ENCODE results near the gene TMSB10.
"Not testable (repeated sequence)": the region's sequence is repeated elsewhere in the genome, so short reads cannot be mapped to it uniquely, and the experiment has no call there.

TMSB10 gene

DNA sequence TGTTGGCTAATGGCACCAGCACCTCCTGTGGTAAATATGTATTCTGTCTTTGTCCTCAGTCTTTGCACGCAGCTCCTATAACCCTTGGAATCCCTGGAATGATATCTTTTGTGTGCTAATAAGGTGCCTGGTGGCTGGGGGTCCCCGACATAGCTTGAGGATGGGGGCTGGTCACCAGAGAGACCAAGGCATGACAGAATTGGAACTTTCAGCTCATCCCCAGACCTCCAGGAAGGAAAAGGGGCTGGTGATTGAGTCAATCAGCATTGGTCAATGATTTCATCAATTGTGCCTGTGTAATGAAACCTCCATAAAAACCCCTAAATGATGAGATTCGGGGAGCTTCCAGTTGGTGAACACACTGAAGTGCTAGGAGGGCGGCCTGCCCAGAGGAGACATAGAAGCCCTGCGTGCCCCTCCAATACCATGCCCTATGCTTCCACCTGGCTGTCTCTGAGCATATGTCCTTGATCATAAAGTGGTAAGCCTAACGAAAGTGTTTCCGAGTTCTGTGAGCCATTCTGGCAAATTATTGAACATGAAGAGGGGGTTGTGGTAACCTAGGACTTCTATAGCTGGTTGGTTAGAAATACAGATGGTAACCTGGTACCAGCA lies 38.9 kb downstream of the TMSB10 start:
- POLR2A ChIA-PET = no interaction called here
- no peak for DNase-seq (ENCODE audit: extremely low spot score)
- CTCF ChIA-PET = no interaction called here
- TF ChIP-seq TARDBP (IDR thresholded peaks at IDR 0.05) = no peak
- TF ChIP-seq SUZ12 (IDR thresholded peaks at IDR 0.05) = no peak
- TF ChIP-seq FOXK2 (IDR thresholded peaks at IDR 0.05) = no peak
- TF ChIP-seq FOXA1 (IDR thresholded peaks at IDR 0.05) = no peak
- no peak for TF ChIP-seq ELF4 (IDR thresholded peaks at IDR 0.05)
- no peak for TF ChIP-seq FOXM1 (IDR thresholded peaks at IDR 0.05; ENCODE audit: borderline replicate concordance)
- no peak for TF ChIP-seq NFRKB (IDR thresholded peaks at IDR 0.05)
- no peak for TF ChIP-seq ARNT (IDR thresholded peaks at IDR 0.05)
- TF ChIP-seq LEF1 (IDR thresholded peaks at IDR 0.05; ENCODE audit: borderline replicate concordance) = no peak
- no peak for TF ChIP-seq HDGF (IDR thresholded peaks at IDR 0.05; ENCODE audit: borderline replicate concordance)
- TF ChIP-seq ZNF384 (IDR thresholded peaks at IDR 0.05) = no peak

GRCh38 chr2:84945838-84946203 lies 40.4 kb downstream of the TMSB10 start:
- POLR2A ChIA-PET = interaction anchor here (0.8 kb wide), 1 partner anchor 13 kb away, joined by 5 read pairs; no protein-coding TSS in a partner anchor
- CTCF ChIA-PET = not testable (repeated sequence)

GRCh38 chr2:84946204-84947009 lies 41.0 kb downstream of the TMSB10 start:
- TF ChIP-seq LEF1 (IDR thresholded peaks at IDR 0.05; ENCODE audit: borderline replicate concordance) (no peak), TARDBP (IDR thresholded peaks at IDR 0.05) (no peak), SUZ12 (IDR thresholded peaks at IDR 0.05) (no peak), FOXM1 (IDR thresholded peaks at IDR 0.05; ENCODE audit: borderline replicate concordance) (no peak), HDGF (IDR thresholded peaks at IDR 0.05; ENCODE audit: borderline replicate concordance) (no peak), FOXA1 (IDR thresholded peaks at IDR 0.05) (no peak), FOXK2 (IDR thresholded peaks at IDR 0.05) (no peak), NFRKB (IDR thresholded peaks at IDR 0.05) (no peak), SP1 (IDR thresholded peaks at IDR 0.05) (no peak), ELF4 (IDR thresholded peaks at IDR 0.05) (no peak), CTBP1 (IDR thresholded peaks at IDR 0.05; ENCODE audit: borderline replicate concordance) (no peak), L3MBTL2 (conservative IDR thresholded peaks at IDR 0.05) (no peak), ARNT (IDR thresholded peaks at IDR 0.05) (no peak), BHLHE40 (IDR thresholded peaks at IDR 0.05; ENCODE audit: borderline replicate concordance) (no peak), ZNF384 (IDR thresholded peaks at IDR 0.05) (no peak)
- TF ChIP-seq, protein P1, sequence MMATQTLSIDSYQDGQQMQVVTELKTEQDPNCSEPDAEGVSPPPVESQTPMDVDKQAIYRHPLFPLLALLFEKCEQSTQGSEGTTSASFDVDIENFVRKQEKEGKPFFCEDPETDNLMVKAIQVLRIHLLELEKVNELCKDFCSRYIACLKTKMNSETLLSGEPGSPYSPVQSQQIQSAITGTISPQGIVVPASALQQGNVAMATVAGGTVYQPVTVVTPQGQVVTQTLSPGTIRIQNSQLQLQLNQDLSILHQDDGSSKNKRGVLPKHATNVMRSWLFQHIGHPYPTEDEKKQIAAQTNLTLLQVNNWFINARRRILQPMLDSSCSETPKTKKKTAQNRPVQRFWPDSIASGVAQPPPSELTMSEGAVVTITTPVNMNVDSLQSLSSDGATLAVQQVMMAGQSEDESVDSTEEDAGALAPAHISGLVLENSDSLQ (IDR thresholded peaks at IDR 0.05) = no peak
- POLR2A ChIA-PET = interaction anchor here (0.8 kb wide), 1 partner anchor 12 kb away, joined by 5 read pairs; no protein-coding TSS in a partner anchor
- CTCF ChIA-PET = no interaction called here
- no peak for DNase-seq (ENCODE audit: extremely low spot score)

More at GRCh38 chr2:84945838-84946203, 40.4 kb downstream of the TMSB10 start:
- not testable (repeated sequence) for DNase-seq (ENCODE audit: extremely low spot score)

DNA sequence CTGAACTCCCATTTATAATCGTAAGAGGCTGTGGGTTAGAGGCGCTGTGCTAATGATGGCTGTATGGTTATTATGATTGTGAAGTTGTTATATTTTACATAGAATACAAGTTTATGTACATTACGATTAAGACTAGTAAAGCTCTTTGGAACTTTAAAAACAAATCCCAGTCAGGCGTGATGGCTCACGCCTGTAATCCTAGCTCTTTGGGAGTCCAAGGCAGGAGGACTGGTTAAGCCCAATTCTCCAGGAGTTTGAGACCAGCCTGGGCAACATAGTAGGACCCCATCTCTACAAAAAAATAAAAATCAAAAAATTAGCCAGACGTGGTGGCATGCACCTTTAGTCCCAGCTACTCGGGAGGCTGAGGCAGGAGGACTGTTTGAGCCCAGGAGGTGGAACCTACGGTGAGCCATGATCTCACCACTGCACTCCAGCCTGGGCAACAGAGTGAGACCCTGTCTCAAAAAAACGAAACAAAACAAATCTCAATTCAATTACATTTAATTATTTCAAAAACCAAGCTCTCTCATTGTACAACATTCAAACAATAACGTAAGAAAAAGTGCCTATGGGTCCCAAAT lies 41.6 kb downstream of the TMSB10 start:
- DNase-seq (ENCODE audit: extremely low spot score) = no peak
- ChIA-PET CTCF (interaction anchor here (0.7 kb wide), 1 partner anchor 504 kb away, joined by 4 read pairs; no protein-coding TSS in a partner anchor), POLR2A (no interaction called here)
- TF ChIP-seq CTBP1 (IDR thresholded peaks at IDR 0.05; ENCODE audit: borderline replicate concordance) (no peak), BHLHE40 (IDR thresholded peaks at IDR 0.05; ENCODE audit: borderline replicate concordance) (no peak), TARDBP (IDR thresholded peaks at IDR 0.05) (no peak), ELF4 (IDR thresholded peaks at IDR 0.05) (no peak), ZNF384 (IDR thresholded peaks at IDR 0.05) (no peak), FOXA1 (IDR thresholded peaks at IDR 0.05) (no peak), ARNT (IDR thresholded peaks at IDR 0.05) (no peak), LEF1 (IDR thresholded peaks at IDR 0.05; ENCODE audit: borderline replicate concordance) (no peak), SUZ12 (IDR thresholded peaks at IDR 0.05) (no peak), SP1 (IDR thresholded peaks at IDR 0.05) (no peak), HDGF (IDR thresholded peaks at IDR 0.05; ENCODE audit: borderline replicate concordance) (no peak), FOXK2 (IDR thresholded peaks at IDR 0.05) (no peak), FOXM1 (IDR thresholded peaks at IDR 0.05; ENCODE audit: borderline replicate concordance) (no peak), NFRKB (IDR thresholded peaks at IDR 0.05) (no peak), L3MBTL2 (conservative IDR thresholded peaks at IDR 0.05) (no peak)
- TF ChIP-seq, protein P1 (IDR thresholded peaks at IDR 0.05) = no peak

DNA sequence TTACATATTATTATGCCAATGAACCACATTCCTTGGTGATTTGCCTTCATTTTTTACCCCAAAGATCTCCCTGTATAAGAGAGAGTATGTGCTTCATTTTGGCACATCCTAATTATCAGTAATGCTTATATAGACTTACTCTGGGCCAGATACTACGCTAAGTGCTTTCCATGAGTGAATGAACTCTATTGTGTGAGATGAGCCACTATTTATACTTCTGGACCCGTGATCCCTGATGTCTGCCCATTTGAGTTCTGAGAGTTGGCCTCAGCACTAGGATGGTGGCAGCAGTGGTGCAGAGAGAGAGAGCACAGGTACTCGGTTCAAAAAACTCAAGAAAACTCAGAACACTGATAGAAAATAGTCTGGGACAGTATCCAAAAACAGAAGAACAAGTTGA lies 48.1 kb downstream of the TMSB10 start:
- POLR2A ChIA-PET = no interaction called here
- CTCF ChIA-PET = interaction anchor here (0.6 to 1.4 kb wide), 2 partner anchors 28 to 332 kb away, joined by 3 to 5 read pairs; no protein-coding TSS in a partner anchor
- TF ChIP-seq FOXK2 (IDR thresholded peaks at IDR 0.05) (no peak), LEF1 (IDR thresholded peaks at IDR 0.05; ENCODE audit: borderline replicate concordance) (no peak), FOXA1 (IDR thresholded peaks at IDR 0.05) (no peak), ZNF384 (IDR thresholded peaks at IDR 0.05) (no peak), TARDBP (IDR thresholded peaks at IDR 0.05) (no peak), BHLHE40 (IDR thresholded peaks at IDR 0.05; ENCODE audit: borderline replicate concordance) (no peak), ELF4 (IDR thresholded peaks at IDR 0.05) (no peak)
- no peak for DNase-seq (ENCODE audit: extremely low spot score)

DNA sequence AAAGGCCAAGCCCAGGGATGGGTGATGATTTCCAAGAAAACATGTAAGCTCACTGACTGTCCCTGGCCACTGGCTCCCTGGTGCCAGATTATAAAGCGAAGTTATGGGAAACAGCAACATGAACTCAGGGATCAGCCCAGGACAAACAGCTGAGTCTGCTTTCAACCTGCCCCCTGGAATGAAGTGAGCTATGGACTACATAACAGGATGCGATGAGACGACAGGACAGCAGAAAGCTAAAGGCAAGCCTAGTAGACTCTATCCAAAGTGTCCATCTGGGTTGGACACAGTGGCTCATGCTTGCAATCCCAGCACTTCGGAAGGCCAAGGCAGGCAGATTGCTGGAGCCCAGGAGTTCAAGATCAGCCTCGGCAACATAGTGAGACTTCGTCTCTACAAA lies 48.9 kb downstream of the TMSB10 start:
- ChIA-PET POLR2A (no interaction called here), CTCF (interaction anchor here (0.6 to 1.4 kb wide), 2 partner anchors 29 to 331 kb away, joined by 3 to 5 read pairs; no protein-coding TSS in a partner anchor)
- no peak for TF ChIP-seq NFRKB (IDR thresholded peaks at IDR 0.05)
- DNase-seq (ENCODE audit: extremely low spot score) = no peak

All from HEK293T (cell line).